ENCODE measurements around the gene KLF9.

Gene KLF9

DNA sequence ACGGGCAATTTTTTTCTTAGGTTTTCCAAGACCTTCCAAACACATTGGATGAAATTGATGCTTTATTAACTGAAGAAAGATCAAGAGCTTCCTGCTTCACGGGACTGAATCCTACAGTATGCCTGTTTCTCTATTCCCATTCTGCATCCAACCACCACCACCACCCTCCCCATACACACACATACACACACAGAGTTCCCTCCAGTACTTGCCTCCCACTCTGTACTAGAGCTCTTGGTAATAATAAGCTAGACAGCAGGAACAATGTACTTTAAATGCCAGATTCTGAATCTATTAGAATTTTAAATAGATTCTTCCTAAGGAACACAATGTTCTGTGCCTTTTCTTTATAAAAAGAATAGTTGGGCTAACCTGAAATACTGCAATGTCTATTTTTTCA lies 67.4 kb downstream of the KLF9 start:
- no peaks in the 10 kb centered on the region for H3K79me2 ChIP-seq (ENCODE audit: control insufficient read depth, insufficient read depth, low read length, poor library complexity)
- H3K23ac ChIP-seq (ENCODE audit: low read length): no peak overlapping the region
- no peak overlapping the region for H4K8ac ChIP-seq (ENCODE audit: low read depth, low read length)
- H3K14ac ChIP-seq (ENCODE audit: low read length): no peak overlapping the region
- no peak overlapping the region for H4K91ac ChIP-seq (ENCODE audit: low read depth, low read length)
- H2AFZ ChIP-seq (ENCODE audit: insufficient read depth, low read length, poor library complexity): no peak overlapping the region
- DNase-seq: no peak
- no peak overlapping the region for H4K12ac ChIP-seq (ENCODE audit: low read depth, low read length)
- no peaks in the 10 kb centered on the region for H3K27me3 ChIP-seq (ENCODE audit: insufficient read depth, low read length)
- no peaks in the 10 kb centered on the region for H3K79me1 ChIP-seq (ENCODE audit: low read length)
- H2BK120ac ChIP-seq (ENCODE audit: insufficient read depth, low read length, poor library complexity): no peak overlapping the region
- no peak overlapping the region for H3K9ac ChIP-seq (ENCODE audit: low read length)
- no peak overlapping the region for H3K4me3 ChIP-seq (ENCODE audit: low read depth, low read length)
- no peak overlapping the region for H3K27ac ChIP-seq (ENCODE audit: low read depth, low read length)
- H3K4me1 ChIP-seq (ENCODE audit: control insufficient read depth in 1 of 2, insufficient read depth in 2 of 2, low read length in 2 of 2): no peaks in the 10 kb centered on the region
- WGBS (ENCODE audit: extremely low coverage, insufficient coverage, insufficient read length): no CpG with 5 or more reads among the region's 2 CpGs
- no peak overlapping the region for H2AK5ac ChIP-seq (ENCODE audit: low read length)
- no peaks in the 10 kb centered on the region for H3K9me3 ChIP-seq (ENCODE audit: insufficient read depth, low read depth, low read length)
- no peak overlapping the region for H2BK12ac ChIP-seq (ENCODE audit: low read length)
- H3K4ac ChIP-seq (ENCODE audit: low read depth, low read length): no peak overlapping the region
- no peak overlapping the region for H3K18ac ChIP-seq (ENCODE audit: low read length)
- peaks cover 5 to 12% of the 10 kb centered on the region in 2 experiments for H3K36me3 ChIP-seq (ENCODE audit: control insufficient read depth in 1 of 2, insufficient read depth in 2 of 2, low read length in 2 of 2)
- no peak overlapping the region for H2BK5ac ChIP-seq (ENCODE audit: low read depth, low read length, poor library complexity)
- no peak overlapping the region for H3K4me2 ChIP-seq (ENCODE audit: low read length)

DNA sequence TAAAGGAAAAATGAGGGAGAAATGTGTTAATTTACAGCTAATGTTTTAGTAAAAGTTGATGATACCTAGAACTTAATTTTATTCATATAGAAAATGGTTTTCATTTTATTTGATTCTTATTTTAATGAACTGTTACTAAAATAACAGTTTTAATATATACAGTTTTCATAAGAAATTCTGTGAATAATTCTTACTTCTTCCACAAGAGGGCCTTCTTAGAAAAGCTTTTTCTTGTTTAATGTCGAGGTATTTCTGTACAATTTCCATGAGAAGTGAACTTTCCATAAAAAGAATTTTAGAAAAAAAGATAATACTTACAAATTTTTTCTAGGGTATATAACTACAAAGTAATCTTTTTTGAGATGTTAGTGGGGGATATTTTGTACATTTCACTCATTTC lies 73.9 kb downstream of the KLF9 start:
- no peak overlapping the region for H3K4me3 ChIP-seq (ENCODE audit: low read depth, low read length)
- peak in 1 of 2 donors; percentile 62 for DNase-seq
- H3K27ac ChIP-seq (ENCODE audit: low read depth, low read length): no peak overlapping the region
- no peak overlapping the region for H3K4me2 ChIP-seq (ENCODE audit: low read length)
- no peaks in the 10 kb centered on the region for H3K79me2 ChIP-seq (ENCODE audit: control insufficient read depth, insufficient read depth, low read length, poor library complexity)
- H4K91ac ChIP-seq (ENCODE audit: low read depth, low read length): no peak overlapping the region
- H3K36me3 ChIP-seq (ENCODE audit: control insufficient read depth in 1 of 2, insufficient read depth in 2 of 2, low read length in 2 of 2): peaks cover 0 to 3% of the 10 kb centered on the region in 2 experiments
- H3K14ac ChIP-seq (ENCODE audit: low read length): no peak overlapping the region
- H2BK5ac ChIP-seq (ENCODE audit: low read depth, low read length, poor library complexity): no peak overlapping the region
- no peak overlapping the region for H4K12ac ChIP-seq (ENCODE audit: low read depth, low read length)
- H3K9me3 ChIP-seq (ENCODE audit: insufficient read depth, low read depth, low read length): no peaks in the 10 kb centered on the region
- no peak overlapping the region for H3K23ac ChIP-seq (ENCODE audit: low read length)
- no peaks in the 10 kb centered on the region for H3K27me3 ChIP-seq (ENCODE audit: insufficient read depth, low read length)
- H2BK12ac ChIP-seq (ENCODE audit: low read length): no peak overlapping the region
- no CpG with 5 or more reads among the region's 1 CpG for WGBS (ENCODE audit: extremely low coverage, insufficient coverage, insufficient read length)
- no peaks in the 10 kb centered on the region for H3K4me1 ChIP-seq (ENCODE audit: control insufficient read depth in 1 of 2, insufficient read depth in 2 of 2, low read length in 2 of 2)
- no peak overlapping the region for H2BK120ac ChIP-seq (ENCODE audit: insufficient read depth, low read length, poor library complexity)
- H3K9ac ChIP-seq (ENCODE audit: low read length): no peak overlapping the region
- no peak overlapping the region for H3K18ac ChIP-seq (ENCODE audit: low read length)
- H2AK5ac ChIP-seq (ENCODE audit: low read length): no peak overlapping the region
- no peak overlapping the region for H3K4ac ChIP-seq (ENCODE audit: low read depth, low read length)
- no peaks in the 10 kb centered on the region for H3K79me1 ChIP-seq (ENCODE audit: low read length)
- no peak overlapping the region for H4K8ac ChIP-seq (ENCODE audit: low read depth, low read length)
- no peak overlapping the region for H2AFZ ChIP-seq (ENCODE audit: insufficient read depth, low read length, poor library complexity)
